Stomach smooth muscle (tissue), 2 donors: ENCODE data around the gene KRTDAP.

Experiments used
- H3K27ac ChIP-seq: one replicate; pipeline ENCODE4 v1.7.0; 2013; ENCODE audit warnings: mild to moderate bottlenecking, low read length, inconsistent platforms
- H3K27me3 ChIP-seq, 2 donors: one replicate each; pipeline ENCODE4 v1.7.0; 2013; ENCODE audit warnings: low read length in 2 of 2; ENCODE audit not compliant: insufficient read depth in 2 of 2, control insufficient read depth in 1 of 2
- H3K36me3 ChIP-seq, 2 donors: one replicate each; pipeline ENCODE4 v1.7.0; 2013; ENCODE audit warnings: low read length in 2 of 2; ENCODE audit not compliant: control insufficient read depth in 2 of 2, insufficient read depth in 2 of 2
- H3K4me1 ChIP-seq: one replicate; pipeline ENCODE4 v1.7.0; 2013; ENCODE audit warnings: low read length; ENCODE audit not compliant: control insufficient read depth, insufficient read depth
- H3K4me3 ChIP-seq, 2 donors: one replicate each; pipeline ENCODE4 v1.7.0; 2013; ENCODE audit warnings: low read length in 2 of 2
- H3K9ac ChIP-seq, 2 donors: one replicate each; pipeline ENCODE4 v1.7.0; 2013; ENCODE audit warnings: low read length in 2 of 2, mild to moderate bottlenecking in 1 of 2
- H3K9me3 ChIP-seq, 2 donors: one replicate each; pipeline ENCODE4 v1.7.0; 2013; ENCODE audit warnings: low read length in 2 of 2; ENCODE audit not compliant: control insufficient read depth in 2 of 2
- donor health status: healthy.
- donor health status: Pancreatic carcinoma.

Gene KRTDAP

GRCh38 chr19:35512831-35513627, 22.8 kb upstream of the KRTDAP start:
- H3K4me3 ChIP-seq, result no peak overlapping the region
- peaks cover 10% of the 10 kb centered on the region for H3K4me1 ChIP-seq
- no peak overlapping the region for H3K9ac ChIP-seq
- peaks cover 30 to 44% of the 10 kb centered on the region in 2 donors for H3K27me3 ChIP-seq
- no peak overlapping the region for H3K27ac ChIP-seq
- no peaks in the 10 kb centered on the region for H3K9me3 ChIP-seq
- H3K36me3 ChIP-seq, result no peaks in the 10 kb centered on the region

GRCh38 chr19:35511337-35511736, 21.1 kb upstream of the KRTDAP start:
- H3K27me3 ChIP-seq, result peaks cover 40 to 52% of the 10 kb centered on the region in 2 donors
- H3K4me3 ChIP-seq, result no peak overlapping the region
- no peaks in the 10 kb centered on the region for H3K9me3 ChIP-seq
- no peak overlapping the region for H3K9ac ChIP-seq
- no peaks in the 10 kb centered on the region for H3K36me3 ChIP-seq
- no peak overlapping the region for H3K27ac ChIP-seq
- H3K4me1 ChIP-seq, result peaks cover 10% of the 10 kb centered on the region

GRCh38 chr19:35510626-35510964, 20.3 kb upstream of the KRTDAP start:
- peak overlapping the region in 1 of 2 donors; percentile 70 for H3K4me3 ChIP-seq

GRCh38 chr19:35509861-35510625, 19.8 kb upstream of the KRTDAP start:
- H3K9ac ChIP-seq, result peak overlapping the region; percentile 8 to 13
- H3K4me1 ChIP-seq, result peaks cover 10% of the 10 kb centered on the region
- no peaks in the 10 kb centered on the region for H3K9me3 ChIP-seq
- H3K4me3 ChIP-seq, result peak overlapping the region; percentile 31 to 70
- H3K27ac ChIP-seq, result no peak overlapping the region
- H3K27me3 ChIP-seq, result peaks cover 41 to 52% of the 10 kb centered on the region in 2 donors
- H3K36me3 ChIP-seq, result no peaks in the 10 kb centered on the region

More at GRCh38 chr19:35510626-35510964, 20.3 kb upstream of the KRTDAP start:
- Histone ChIP-seq H3K27ac (no peak overlapping the region), H3K9me3 (no peaks in the 10 kb centered on the region), H3K4me1 (peaks cover 10% of the 10 kb centered on the region), H3K9ac (no peak overlapping the region), H3K27me3 (peaks cover 40 to 52% of the 10 kb centered on the region in 2 donors), H3K36me3 (no peaks in the 10 kb centered on the region)

- H3K36me3 ChIP-seq, result no peaks in the 10 kb centered on the region
- H3K27me3 ChIP-seq, result peaks cover 38 to 50% of the 10 kb centered on the region in 2 donors
- peaks cover 10% of the 10 kb centered on the region for H3K4me1 ChIP-seq
- peak overlapping the region in 1 of 2 donors; percentile 29 for H3K9ac ChIP-seq
- no peak overlapping the region for H3K27ac ChIP-seq
- no peaks in the 10 kb centered on the region for H3K9me3 ChIP-seq
- no peak overlapping the region for H3K4me3 ChIP-seq
These were observed 18.9 kb upstream of the KRTDAP start for GRCh38 chr19:35509018-35509652.

GRCh38 chr19:35508129-35508528, 17.9 kb upstream of the KRTDAP start:
- Histone ChIP-seq H3K4me3 (no peak overlapping the region), H3K27me3 (peaks cover 38 to 44% of the 10 kb centered on the region in 2 donors), H3K9me3 (no peaks in the 10 kb centered on the region), H3K27ac (no peak overlapping the region), H3K9ac (no peak overlapping the region), H3K4me1 (peaks cover 10% of the 10 kb centered on the region), H3K36me3 (no peaks in the 10 kb centered on the region)

- H3K4me1 ChIP-seq, result peaks cover 10% of the 10 kb centered on the region
- no peak overlapping the region for H3K9ac ChIP-seq
- no peaks in the 10 kb centered on the region for H3K36me3 ChIP-seq
- peaks cover 36 to 39% of the 10 kb centered on the region in 2 donors for H3K27me3 ChIP-seq
- H3K9me3 ChIP-seq, result no peaks in the 10 kb centered on the region
- H3K4me3 ChIP-seq, result no peak overlapping the region
- H3K27ac ChIP-seq, result no peak overlapping the region
These were observed 17.3 kb upstream of the KRTDAP start for GRCh38 chr19:35507561-35507960.

GRCh38 chr19:35506011-35506410, 15.7 kb upstream of the KRTDAP start:
- Histone ChIP-seq H3K27ac (no peak overlapping the region), H3K9me3 (no peaks in the 10 kb centered on the region), H3K27me3 (peaks cover 29 to 33% of the 10 kb centered on the region in 2 donors), H3K4me1 (peaks cover 10% of the 10 kb centered on the region), H3K36me3 (no peaks in the 10 kb centered on the region), H3K4me3 (no peak overlapping the region), H3K9ac (no peak overlapping the region)

- H3K36me3 ChIP-seq, result no peaks in the 10 kb centered on the region
- no peak overlapping the region for H3K4me3 ChIP-seq
- peaks cover 5 to 9% of the 10 kb centered on the region in 2 donors for H3K27me3 ChIP-seq
- no peak overlapping the region for H3K9ac ChIP-seq
- H3K4me1 ChIP-seq, result no peaks in the 10 kb centered on the region
- H3K27ac ChIP-seq, result no peak overlapping the region
- H3K9me3 ChIP-seq, result no peaks in the 10 kb centered on the region
These were observed 12.5 kb upstream of the KRTDAP start for GRCh38 chr19:35502751-35503150.

GRCh38 chr19:35501684-35502083, 11.4 kb upstream of the KRTDAP start:
- Histone ChIP-seq H3K9me3 (no peaks in the 10 kb centered on the region), H3K4me1 (no peaks in the 10 kb centered on the region), H3K27me3 (peaks cover 0 to 2% of the 10 kb centered on the region in 2 donors), H3K36me3 (no peaks in the 10 kb centered on the region), H3K9ac (no peak overlapping the region), H3K27ac (no peak overlapping the region), H3K4me3 (no peak overlapping the region)
